GM11168 (cell line): ENCODE measurements around the gene ATP8B1.
"Not testable (repeated sequence)": the region's sequence is repeated elsewhere in the genome, so short reads cannot be mapped to it uniquely, and the experiment has no call there.

Experiments
- in situ Hi-C: fragments of 300-500 bp; cut with MboI; formaldehyde crosslinking; loops from one replicate; pipeline ENCODE4 v1.12.0; 2022; ENCODE audit warnings: low sequenced_read_pairs; ENCODE audit not compliant: unreplicated experiment

Gene ATP8B1

DNA sequence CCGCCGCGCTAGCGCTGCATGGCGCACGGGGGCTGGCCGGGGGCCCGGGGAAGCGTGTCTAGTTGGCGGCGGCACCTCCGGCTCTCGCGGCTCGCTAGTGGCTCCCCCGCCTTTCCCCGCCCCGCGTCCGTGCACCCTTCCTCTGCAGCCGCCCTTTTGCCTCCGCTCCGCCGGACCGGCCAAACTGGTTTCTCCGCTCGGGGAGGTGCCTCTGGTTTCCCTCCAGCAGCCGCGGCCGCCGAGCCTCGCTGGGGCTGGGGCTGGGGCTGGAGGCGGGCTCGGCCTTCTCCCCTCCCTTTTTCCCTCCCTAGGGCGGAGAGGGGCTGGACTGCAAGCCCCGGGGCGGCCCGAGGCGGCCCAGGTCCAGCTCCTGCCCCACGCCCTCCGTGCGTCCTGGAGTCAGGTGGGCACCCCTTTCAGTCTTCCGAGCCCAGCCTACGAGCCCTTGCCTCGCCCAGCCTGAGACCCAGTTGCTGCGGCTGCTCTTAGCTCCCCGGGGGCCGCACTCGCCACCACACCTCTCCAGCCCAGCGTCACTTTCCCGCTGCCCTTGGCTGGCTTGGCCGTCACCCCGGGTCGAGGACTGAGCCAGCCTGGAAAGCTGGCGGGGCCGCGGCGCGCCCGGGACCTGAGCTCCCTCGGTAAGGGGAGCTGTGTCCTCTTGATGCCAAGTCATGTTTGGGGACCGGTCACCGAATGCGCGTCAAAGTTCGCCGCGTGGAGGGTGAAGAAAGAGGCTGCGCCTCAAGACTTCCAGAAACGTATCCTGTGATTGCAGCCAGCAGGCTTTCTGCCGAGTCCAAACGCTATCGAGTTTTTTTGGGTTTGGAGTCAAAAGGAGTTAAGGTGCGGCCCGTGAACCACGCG lies at the start of gene ATP8B1:
Gene ATP8B1, minus strand, starts transcription at position 213 of the 867 bp plus-strand sequence. CDS start 71,508 bp downstream, outside the sequence.
- in situ Hi-C loops: no loop called here

DNA sequence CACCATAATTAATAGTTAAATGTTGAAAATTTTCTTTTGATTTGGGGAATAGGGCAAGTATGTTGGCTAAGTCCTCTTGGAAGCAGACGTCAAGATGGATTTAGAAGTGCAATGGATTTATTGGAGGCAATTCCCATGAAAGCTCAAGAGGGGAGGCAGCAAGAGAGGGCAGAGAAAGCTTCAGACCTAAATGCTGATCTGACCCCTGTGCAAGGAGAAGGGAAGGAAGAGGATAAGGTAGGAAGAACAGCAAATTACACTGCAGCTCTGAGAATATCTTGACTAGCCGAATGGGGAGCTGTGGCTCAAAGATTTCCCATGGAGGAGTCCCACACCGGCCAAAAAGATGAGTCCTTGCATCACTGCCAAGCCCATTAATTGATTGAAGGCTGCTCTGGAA lies 46.9 kb upstream of the ATP8B1 start:
- in situ Hi-C loops: loop anchor here (10.0 kb wide), 1 partner anchor 225 kb away; the partner anchor contains the start of gene NARS1

DNA sequence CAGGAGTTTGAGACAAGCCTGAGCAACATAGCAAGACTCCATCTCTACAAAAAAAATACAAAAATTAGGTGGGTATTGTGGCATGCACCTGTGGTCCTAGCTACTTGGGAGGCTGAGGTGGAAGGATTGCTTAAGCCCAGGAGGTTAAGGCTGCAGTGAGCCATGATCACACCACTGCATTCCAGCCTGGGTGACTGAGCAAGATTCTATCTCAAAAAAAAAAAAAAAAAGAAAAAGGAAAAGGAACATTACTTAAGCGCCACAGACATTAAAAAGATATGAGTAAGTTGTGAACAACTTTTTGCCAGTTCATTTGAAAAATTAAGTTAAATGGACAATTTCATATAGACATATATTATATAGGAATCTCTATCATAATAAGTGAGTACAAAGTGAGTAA lies 45.3 kb upstream of the ATP8B1 start:
- in situ Hi-C loops: not testable (repeated sequence)

DNA sequence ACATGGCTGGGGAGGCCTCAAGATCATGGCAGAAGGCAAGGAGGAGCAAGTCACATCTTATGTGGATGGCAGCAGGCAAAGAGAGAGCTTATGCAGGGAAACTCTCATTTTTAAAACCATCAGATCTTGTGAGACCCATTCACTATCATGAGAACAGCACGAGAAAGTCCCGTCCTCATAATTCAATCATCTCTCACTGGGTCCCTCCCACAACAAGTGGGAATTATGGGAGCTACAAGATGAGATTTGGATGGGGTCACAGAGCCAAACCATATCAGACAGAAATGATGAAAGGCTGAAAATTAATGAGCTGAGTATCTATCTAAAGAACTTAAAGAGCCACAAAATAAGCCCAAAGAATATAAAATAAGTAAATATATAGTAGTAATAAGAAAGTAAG lies 44.3 kb upstream of the ATP8B1 start:
- in situ Hi-C loops: not testable (repeated sequence)

DNA sequence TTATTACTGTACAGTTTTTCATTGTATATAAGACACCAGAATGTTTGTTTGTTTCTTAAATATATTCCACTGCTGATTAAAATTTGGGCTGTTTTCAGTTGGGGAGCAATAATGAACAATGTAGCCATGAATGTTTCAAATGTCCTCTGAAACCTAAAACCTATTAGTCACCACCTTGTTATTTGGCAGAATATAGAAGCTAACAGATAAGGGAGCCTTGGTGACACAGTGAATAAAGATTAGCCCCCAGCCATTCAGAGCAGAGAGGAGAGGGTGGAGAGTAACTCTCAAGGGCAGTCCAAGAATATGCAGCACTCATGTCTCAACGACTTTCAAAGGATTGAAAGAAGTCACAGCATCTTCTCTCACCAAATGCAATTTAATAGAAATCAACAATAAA lies 43.1 kb upstream of the ATP8B1 start:
- in situ Hi-C loops: no loop called here

DNA sequence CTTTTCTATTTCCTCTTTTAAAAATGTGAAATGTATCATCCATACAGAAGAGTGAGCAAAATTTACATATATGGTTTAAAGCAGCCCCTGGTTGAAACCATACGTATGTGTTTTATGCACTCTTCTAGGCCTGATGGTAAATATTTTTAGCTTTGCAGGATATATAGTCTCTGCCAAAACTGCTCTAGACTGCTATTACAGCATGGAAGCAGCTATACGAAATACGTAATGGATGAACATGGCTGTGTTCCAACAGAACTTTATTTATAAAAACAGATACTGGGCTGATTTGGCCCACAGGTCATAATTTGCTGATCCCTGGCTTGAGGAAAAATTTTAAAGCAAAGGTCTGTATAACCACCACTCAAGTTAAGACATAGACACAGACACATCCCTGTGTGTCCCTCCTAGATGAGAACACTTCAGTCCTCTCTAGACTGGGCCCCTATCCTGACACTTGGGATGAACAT lies 42.5 kb upstream of the ATP8B1 start:
- in situ Hi-C loops: no loop called here

DNA sequence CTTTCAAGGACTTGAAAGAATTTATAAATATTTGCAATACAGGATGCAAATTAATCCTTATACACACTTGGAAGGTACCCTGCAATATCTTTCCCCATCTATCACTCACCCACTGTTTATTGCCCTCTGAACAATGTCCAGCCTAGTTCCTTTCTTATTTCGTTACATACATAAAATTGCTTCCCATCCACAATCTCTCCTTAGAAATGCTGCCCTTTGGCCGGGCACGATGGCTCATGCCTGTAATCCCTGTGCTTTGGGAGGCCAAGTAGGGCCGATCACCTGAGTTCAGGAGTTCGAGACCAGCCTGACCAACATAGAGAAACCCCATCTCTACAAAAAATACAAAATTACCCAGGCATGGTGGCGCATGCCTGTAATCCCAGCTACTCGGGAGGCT lies 41.2 kb upstream of the ATP8B1 start:
- in situ Hi-C loops: no loop called here

DNA sequence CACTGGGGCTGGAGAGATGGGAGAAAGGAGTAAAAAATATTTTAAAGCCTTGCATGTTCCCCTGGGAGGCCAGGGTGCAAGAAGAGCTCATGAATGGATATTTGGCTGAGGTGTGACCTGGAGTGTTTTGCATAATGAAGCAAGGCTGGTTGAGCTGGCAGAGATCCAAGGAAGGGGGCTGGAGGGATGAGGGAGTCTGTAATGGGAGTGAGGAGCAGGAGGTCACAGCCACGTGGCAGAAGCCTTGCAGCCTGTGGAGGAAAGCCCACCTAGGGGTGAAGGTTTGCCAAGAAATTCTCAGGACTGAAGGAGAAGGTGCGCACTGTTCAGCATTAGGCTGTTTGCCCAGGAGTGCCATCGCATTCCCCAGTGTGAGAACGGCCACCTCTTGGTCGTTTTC lies 40.3 kb upstream of the ATP8B1 start:
- in situ Hi-C loops: no loop called here

DNA sequence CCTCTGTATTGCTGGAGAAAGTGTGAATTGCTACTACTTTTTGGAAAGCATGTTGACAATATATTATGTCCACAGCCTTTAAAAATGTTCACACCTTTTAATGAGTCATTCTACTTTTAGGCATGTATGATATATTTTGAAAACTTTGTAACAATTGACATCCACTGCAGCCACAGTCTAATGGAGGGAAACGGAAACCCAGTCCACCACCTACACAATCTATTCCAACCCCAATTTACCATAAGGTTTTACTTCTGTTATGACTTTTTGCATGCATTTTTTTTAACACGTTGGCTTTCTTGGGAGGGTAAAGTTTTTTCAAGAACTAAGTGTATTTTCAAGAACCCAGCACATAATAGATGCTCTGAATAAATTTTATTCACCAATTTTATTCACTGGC lies 38.5 kb upstream of the ATP8B1 start:
- in situ Hi-C loops: no loop called here

DNA sequence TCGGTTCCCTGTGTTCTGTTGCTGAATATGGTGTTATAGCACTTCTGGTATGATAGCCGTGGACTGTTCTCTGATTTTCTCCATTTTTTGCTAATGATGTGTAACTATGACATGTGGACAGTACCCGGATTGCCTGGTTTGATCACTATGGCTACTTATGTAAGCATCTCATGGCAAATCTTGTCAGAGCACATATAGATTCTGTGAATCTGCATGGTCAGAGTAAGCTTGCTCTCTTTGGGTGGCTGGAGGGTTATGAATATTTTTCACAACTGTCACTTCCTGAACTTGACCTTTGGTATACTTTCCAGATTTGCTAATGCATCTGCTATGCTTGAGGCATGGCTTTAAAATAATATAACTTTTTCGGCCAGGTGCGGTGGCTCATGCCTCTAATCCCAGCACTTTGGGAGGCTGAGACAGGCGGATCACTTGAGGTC lies 36.8 kb upstream of the ATP8B1 start:
- in situ Hi-C loops: no loop called here

DNA sequence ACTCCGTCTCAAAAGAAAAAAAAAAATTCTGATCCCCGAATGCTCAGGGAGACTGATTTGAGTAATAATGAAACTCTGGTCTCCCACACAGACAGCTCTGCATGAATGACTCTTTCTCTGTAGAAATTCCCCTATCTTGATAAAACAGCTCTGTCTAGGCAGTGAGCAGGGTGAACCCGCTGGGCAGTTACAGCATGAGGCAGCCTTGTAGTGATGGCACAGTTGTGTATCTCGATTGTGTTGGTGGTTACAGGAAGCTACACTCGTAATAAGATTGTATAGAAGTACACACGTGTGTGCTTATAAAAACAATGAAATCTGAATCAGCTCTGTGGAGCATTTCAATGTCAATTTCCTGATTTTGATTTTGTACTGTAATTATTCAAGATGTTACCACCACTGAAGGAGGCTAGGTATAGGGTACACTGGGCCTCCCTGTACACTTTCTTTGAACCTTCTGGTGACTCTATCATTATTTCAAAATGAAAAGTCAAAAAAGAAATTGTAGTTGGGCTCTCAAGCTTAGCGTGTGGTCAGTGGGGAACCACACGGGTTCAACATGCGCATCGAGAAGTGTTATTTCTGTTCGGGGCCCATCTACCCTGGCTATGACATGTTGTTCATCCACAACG lies 34.9 kb upstream of the ATP8B1 start:
- in situ Hi-C loops: no loop called here

DNA sequence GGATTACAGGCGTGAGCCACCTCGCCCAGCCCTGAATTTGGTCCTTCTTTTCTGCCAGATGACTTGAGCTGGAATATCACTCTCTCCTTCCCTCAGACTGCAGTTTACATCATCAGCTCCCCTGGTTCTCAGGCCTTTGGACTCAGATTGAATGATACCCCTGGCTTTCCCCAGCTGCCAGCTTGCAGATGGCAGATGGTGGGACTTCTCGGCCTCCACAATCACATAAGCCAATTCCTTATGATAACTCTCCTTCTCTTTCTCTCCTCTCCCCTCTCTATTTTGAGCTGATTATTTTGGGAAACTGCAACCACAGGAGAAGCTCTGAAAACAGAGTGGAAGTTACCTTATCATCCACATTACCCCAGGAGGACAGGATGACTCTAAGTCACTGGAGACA lies 33.4 kb upstream of the ATP8B1 start:
- in situ Hi-C loops: no loop called here

DNA sequence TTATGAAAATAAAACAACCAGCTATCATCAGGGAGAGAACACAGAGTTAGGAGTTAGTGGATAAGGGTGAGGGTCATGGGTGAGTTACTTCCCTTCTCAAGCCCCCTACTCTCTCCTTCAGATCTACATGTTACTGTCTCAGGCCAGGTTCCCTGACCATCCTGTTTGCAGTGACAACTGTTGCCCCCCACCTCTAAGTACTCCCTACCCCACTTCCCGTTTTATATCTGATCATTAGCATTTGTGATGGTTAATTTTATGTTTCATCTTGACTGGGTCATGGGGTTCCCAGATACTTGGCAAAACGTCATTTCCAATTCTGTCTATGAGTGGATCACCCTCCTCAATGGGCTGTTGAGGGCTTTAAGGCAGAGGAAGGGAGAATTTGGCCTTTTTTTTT lies 32.8 kb upstream of the ATP8B1 start:
- in situ Hi-C loops: no loop called here

DNA sequence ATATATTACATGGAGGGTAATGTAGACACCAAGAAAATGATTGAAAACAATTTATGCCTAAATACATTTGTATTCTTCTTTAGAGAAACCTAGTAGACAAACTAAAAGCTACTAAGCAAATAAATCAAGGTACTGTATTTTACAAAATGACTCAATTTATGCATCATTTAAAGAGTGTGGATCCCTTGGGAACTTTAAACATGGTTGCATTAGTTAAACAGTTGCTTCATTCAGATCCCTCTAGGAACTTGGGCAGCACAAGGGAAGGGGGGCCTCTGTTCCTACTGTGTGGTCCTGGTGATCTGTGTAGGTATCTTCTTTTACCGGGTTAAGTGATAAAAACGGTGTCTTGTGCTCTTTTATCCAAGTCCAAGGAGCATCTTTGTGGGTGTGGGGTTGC lies 31.5 kb upstream of the ATP8B1 start:
- in situ Hi-C loops: no loop called here

DNA sequence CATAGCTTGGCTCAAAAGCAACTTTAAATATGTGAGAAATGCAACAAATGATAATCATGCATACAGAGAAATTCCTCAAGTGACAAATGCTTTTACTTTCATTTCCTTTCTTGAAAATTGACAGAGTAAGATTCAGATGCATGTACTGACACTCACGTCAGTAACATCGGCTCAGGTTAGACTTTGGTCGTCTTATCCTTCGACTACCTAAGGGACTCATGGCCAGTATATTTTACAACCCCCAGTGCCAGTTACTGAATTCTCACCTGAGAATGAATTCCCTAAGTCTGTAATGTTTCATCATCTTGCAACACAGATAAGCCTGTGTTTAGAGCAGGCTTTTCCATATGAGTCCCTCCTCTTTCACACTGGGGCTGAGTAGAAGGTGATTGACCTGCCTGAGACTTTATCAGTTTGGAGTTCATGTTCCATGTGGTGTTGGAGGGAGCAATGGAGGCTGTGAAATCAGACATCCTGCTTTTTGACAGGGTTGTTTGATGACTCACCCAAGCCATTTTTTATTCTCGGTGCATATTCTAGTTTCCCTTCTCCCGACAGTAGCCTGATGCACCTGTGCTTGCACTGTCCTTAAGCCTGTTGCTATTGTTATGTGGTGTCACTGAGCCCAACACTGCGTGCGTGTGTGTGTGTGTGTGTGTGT lies 30.5 kb upstream of the ATP8B1 start:
- in situ Hi-C loops: no loop called here

DNA sequence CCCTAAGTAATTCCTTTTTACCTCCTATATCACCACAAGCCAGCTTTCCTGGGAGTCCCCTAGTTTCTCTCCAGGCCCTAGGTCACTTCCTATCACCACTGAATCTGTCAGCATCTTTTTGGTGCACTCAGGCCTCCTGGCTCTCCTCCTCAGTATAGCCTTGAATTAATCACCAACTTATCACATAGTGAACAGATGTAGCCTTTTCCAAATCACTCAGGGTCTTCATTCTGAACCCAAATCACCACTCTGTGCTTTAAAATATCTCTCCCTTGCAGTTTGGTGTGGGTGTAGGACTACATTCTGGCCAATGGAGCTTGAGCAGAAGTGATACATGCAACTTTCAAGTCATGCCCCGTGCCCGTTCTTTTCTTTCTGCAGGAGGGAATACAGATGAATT lies 29.6 kb upstream of the ATP8B1 start:
- in situ Hi-C loops: no loop called here

DNA sequence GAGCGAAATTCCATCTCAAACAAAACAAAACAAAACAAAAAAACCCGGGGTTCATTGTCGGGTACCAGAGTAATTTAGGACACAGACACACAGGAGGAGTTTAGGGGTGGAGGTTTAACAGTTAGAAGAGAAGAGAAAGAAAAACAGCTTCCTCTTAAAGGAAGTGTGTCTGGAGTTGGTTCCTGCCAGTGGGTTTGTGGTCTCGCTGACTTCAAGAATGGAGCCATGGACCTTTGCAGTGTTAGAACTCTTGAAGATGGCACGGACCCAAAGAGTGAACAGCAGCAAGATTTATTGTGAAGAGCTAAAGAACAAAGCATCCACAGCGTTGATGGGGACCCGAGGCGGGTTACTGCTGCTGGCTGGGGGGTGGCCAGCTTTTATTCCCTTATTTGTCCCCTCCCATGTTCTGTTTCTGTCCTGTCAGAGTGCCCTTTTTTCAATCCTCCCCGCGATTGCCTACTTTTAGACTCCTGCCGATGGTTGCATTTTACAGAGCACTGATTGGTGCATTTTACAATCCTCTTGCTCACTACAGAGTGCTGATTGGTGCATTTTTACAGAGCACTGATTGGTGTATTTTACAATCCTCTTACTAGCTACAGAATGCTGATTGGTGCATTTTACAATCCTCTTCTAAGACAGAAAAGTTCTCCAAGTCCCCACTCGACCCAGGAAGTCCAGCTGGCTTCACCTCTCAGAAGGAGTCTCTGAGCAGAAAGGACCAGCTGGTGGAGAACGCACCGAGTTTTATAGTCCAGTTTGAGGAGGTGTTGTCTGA lies 28.7 kb upstream of the ATP8B1 start:
- in situ Hi-C loops: no loop called here

DNA sequence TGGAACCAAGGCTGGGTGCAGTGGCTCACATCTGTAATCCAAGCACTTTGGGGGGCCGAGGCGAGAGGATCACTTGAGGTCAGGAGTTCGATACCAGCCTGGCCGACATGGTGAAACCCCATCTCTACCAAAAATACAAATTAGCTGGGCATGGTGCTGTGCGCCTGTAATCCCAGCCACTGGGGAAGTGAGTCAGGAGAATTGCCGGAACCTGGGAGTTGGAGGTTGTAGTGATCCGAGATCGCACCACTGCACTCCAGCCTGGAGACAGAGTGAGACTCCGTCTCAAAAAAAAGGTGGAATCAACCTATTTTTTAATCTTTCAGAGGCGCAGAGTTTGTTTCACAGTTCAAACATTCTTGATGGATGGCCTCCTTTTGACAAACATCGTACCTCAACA lies 24.5 kb upstream of the ATP8B1 start:
- in situ Hi-C loops: no loop called here

DNA sequence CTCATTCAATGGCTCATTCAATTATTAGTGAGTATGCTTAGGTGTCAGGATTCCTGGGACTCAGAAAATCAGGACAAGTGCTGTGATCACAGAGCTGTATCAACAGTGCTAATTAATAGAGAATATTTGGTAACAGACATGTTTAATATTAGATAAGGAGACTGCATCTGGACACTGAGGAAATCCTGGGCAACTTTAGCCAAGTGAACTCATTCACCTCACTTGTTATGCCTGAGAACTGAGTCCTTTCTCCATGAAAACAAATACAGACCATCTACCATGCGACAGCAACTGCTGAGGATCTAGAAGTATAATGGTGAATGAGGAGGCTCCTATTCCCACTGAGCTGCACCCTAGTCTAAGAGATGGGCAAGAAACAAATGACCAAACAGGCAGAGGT lies 23.1 kb upstream of the ATP8B1 start:
- in situ Hi-C loops: no loop called here

DNA sequence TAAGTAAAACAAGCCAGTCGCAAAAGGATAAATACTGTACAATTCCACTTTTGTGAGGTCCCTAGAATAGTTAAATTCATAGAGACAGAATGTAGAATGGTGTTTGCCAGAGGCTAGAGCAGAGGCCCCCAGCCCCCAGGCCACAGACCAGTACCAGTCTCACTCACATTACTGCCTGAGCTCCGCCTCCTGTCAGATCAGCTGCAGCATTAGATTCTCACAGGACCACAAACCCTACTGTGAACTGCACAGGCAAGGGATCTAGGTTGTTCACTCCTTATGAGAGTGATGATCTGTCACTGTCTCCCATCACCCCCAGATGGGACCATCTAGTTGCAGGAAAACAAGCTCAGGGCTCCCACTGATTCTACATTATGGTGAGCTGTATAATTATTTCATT lies 17.5 kb upstream of the ATP8B1 start:
- in situ Hi-C loops: not testable (repeated sequence)
